K562 (cell line): ENCODE results near the gene CKLF. TPM values are rescaled to one million over a fixed set of nuclear protein-coding genes. Genes with fewer than 3 reads are reported as not detected.

Source experiments
- ATAC-seq: fragments of 200-7000 bp; cut with Tn5 transposase; 3 replicates; pipeline ENCODE4 v1.9.1; 2020; ENCODE audit warnings: moderate library complexity
- BruUV-seq: library from RNA; stranded (reverse); fragments of 400-500 nt; replicated peaks from 2 replicates; lab custom pipeline; 2021; lab: Mats Ljungman, UMichigan
- CTCF ChIA-PET: fragments of 300-600 bp; formaldehyde crosslinking; extraction: SDS; loops from one replicate; lab custom pipeline; 2021; ENCODE audit warnings: low intra/inter-chr PET ratio; lab: Yijun Ruan, JAX
- POLR2A ChIA-PET: fragments of 300-600, 350-650 bp; sonication (Branson Sonifier 250); formaldehyde crosslinking; extraction: SDS; loops from one replicate; lab custom pipeline; 2021; ENCODE audit warnings: antibody characterized with exemption, inconsistent platforms; lab: Yijun Ruan, JAX
- DNase-seq, 4 experiments: peaks; one replicate each; pipeline versions ENCODE4 v3.0.0 to v3.0.0-alpha.2; 2011 to 2018; ENCODE audit warnings: low spot score in 3 of 4, mixed read lengths in 3 of 4; ENCODE audit errors: extremely low read depth in 1 of 4
- FAIRE-seq: peaks from 2 replicates; lab custom pipeline; 2011; peaks lifted over from hg19 to GRCh38; lab: Jason Lieb, UNC
- H2AFZ ChIP-seq: 2 replicates; pipeline ENCODE4 v1.6.0; 2011; ENCODE audit warnings: low read depth, low read length, control low read depth, inconsistent platforms
- H3K27ac ChIP-seq: fragments of 200-600 bp; 3 replicates; pipeline ENCODE4 v1.8.0; 2011; ENCODE audit warnings: low read depth, mild to moderate bottlenecking, control low read depth, inconsistent platforms, low read length, moderate library complexity, mixed read lengths; ENCODE audit errors: extremely low read depth
- H3K27me3 ChIP-seq, 2 experiments: fragments of 300-600 bp in 1 of 2; 2 replicates in 1 of 2; 3 replicates in 1 of 2; pipeline versions ENCODE4 v1.6.0 to v1.8.0; 2011; ENCODE audit warnings: inconsistent platforms in 2 of 2, low read length in 2 of 2, mild to moderate bottlenecking in 1 of 2, mixed read lengths in 1 of 2, moderate library complexity in 1 of 2; ENCODE audit not compliant: control insufficient read depth in 2 of 2, insufficient read depth in 2 of 2
- H3K36me3 ChIP-seq: fragments of 300-600 bp; 3 replicates; pipeline ENCODE4 v1.8.0; 2011; ENCODE audit warnings: mild to moderate bottlenecking, low read length, inconsistent platforms; ENCODE audit not compliant: control insufficient read depth, insufficient read depth
- H3K4me1 ChIP-seq, 2 experiments: fragments of 200-600 bp in 1 of 2; replicated peaks in 1 of 2; 2 replicates in 1 of 2; 3 replicates in 1 of 2; pipeline versions ENCODE4 v1.5.1 to v1.8.0; 2011; ENCODE audit warnings: inconsistent platforms in 2 of 2, low read length in 2 of 2, mild to moderate bottlenecking in 1 of 2, mixed read lengths in 1 of 2, moderate library complexity in 1 of 2; ENCODE audit not compliant: control insufficient read depth in 2 of 2, insufficient read depth in 2 of 2
- H3K4me2 ChIP-seq: 2 replicates; pipeline ENCODE4 v1.6.1; 2011; ENCODE audit warnings: low read length, control low read depth, inconsistent platforms, mixed read lengths; ENCODE audit not compliant: insufficient read depth
- H3K4me3 ChIP-seq: fragments of 200-600 bp; sonication (generic), shearing (Covaris generic); 2 replicates; pipeline ENCODE4 v1.5.1; 2016; ENCODE audit warnings: control low read depth, inconsistent platforms
- H3K79me2 ChIP-seq: fragments of 200-600 bp; 3 replicates; pipeline ENCODE4 v1.8.0; 2011; ENCODE audit warnings: low read length, inconsistent platforms; ENCODE audit not compliant: control insufficient read depth, insufficient read depth
- H3K9ac ChIP-seq, 2 experiments: 2 replicates each; pipeline versions ENCODE4 v1.6.0 to v1.6.1; 2011; ENCODE audit warnings: low read depth in 2 of 2, low read length in 2 of 2, control low read depth in 1 of 2, inconsistent platforms in 1 of 2, mild to moderate bottlenecking in 1 of 2, mixed read lengths in 1 of 2; ENCODE audit not compliant: insufficient read depth in 1 of 2
- H3K9me1 ChIP-seq: one replicate; pipeline ENCODE4 v1.6.0; 2011; ENCODE audit warnings: inconsistent platforms, mild to moderate bottlenecking, low read length, moderate library complexity; ENCODE audit not compliant: control insufficient read depth, insufficient read depth
- H3K9me3 ChIP-seq: replicated peaks from 2 replicates; pipeline ENCODE4 v1.5.1; 2011; ENCODE audit warnings: low read depth, low read length, inconsistent platforms; ENCODE audit not compliant: control insufficient read depth, insufficient read depth
- H4K20me1 ChIP-seq: replicated peaks from 2 replicates; pipeline ENCODE4 v1.6.1; 2011; ENCODE audit warnings: low read length, inconsistent platforms, mixed read lengths; ENCODE audit not compliant: control insufficient read depth, insufficient read depth
- CC2D1A ChIP-seq: fragments of 450-650 bp; IDR thresholded peaks from 2 replicates; pipeline ENCODE4 v1.6.1; 2017; ENCODE audit warnings: mild to moderate bottlenecking
- FOSL1 ChIP-seq: fragments of 200-800 bp; sonication (Bioruptor generic); conservative IDR thresholded peaks from 2 replicates; pipeline ENCODE4 v1.6.1; 2016; ENCODE audit warnings: missing genetic modification characterization, missing compliant biosample characterization
- GATA2 ChIP-seq: sonication (generic); formaldehyde crosslinking; IDR thresholded peaks from 2 replicates; pipeline ENCODE4 v1.4.0; 2020; ENCODE audit warnings: mild to moderate bottlenecking, missing genetic modification reagents
- HOMEZ ChIP-seq: fragments of 250-450 bp; sonication (Bioruptor Pico); IDR thresholded peaks from 2 replicates; pipeline ENCODE4 v1.4.0; 2020; ENCODE audit warnings: mild to moderate bottlenecking, moderate library complexity
- NR3C1 ChIP-seq: sonication (generic); formaldehyde crosslinking; IDR thresholded peaks from 2 replicates; pipeline ENCODE4 v1.8.1; 2022; ENCODE audit warnings: missing genetic modification reagents
- SMARCE1 ChIP-seq: fragments of 450-650 bp; IDR thresholded peaks from 2 replicates; pipeline ENCODE4 v1.7.1; 2016; ENCODE audit warnings: mild to moderate bottlenecking
- SNRNP70 ChIP-seq: fragments of 200-400 bp; formaldehyde crosslinking; optimal IDR thresholded peaks from 2 replicates; pipeline ENCODE3; 2017; ENCODE audit warnings: low read depth, low read length
- SP2 ChIP-seq: IDR thresholded peaks from 2 replicates; pipeline ENCODE4 v1.6.1; 2011; ENCODE audit warnings: mild to moderate bottlenecking, low read depth, low read length, moderate library complexity; ENCODE audit not compliant: poor library complexity, severe bottlenecking; ENCODE audit errors: extremely low read depth
- TAF7 ChIP-seq: fragments of 450-650 bp; IDR thresholded peaks from 2 replicates; pipeline ENCODE4 v1.6.1; 2016; ENCODE audit warnings: missing genetic modification characterization, missing compliant biosample characterization
- TBL1XR1 ChIP-seq, 2 experiments: IDR thresholded peaks; 2 replicates each; pipeline ENCODE4 v1.6.1; 2012; ENCODE audit warnings: improper control_type of control experiment in 2 of 2, low read length in 2 of 2, mild to moderate bottlenecking in 1 of 2
- TCF3 ChIP-seq: sonication (generic); formaldehyde crosslinking; IDR thresholded peaks from 2 replicates; pipeline ENCODE4 v1.4.0; 2020; ENCODE audit warnings: mild to moderate bottlenecking, missing genetic modification reagents
- YY1 ChIP-seq, 3 experiments: IDR thresholded peaks; 2 replicates each; pipeline ENCODE4 v1.6.1; 2011; ENCODE audit warnings: low read length in 2 of 3, mild to moderate bottlenecking in 2 of 3, moderate library complexity in 2 of 3, borderline replicate concordance in 1 of 3, control low read depth in 1 of 3, low read depth in 1 of 3; ENCODE audit not compliant: insufficient read depth in 3 of 3, insufficient replicate concordance in 2 of 3, control insufficient read depth in 1 of 3, insufficient read length in 1 of 3; ENCODE audit errors: extremely low read depth in 1 of 3
- ZBED1 ChIP-seq: IDR thresholded peaks from 2 replicates; pipeline ENCODE4 v1.6.1; 2014
- ZC3H8 ChIP-seq: fragments of 450-650 bp; IDR thresholded peaks from 2 replicates; pipeline ENCODE4 v1.6.1; 2017
- ZMIZ1 ChIP-seq, 2 experiments: fragments of 150-350 bp in 1 of 2; IDR thresholded peaks; 2 replicates each; pipeline ENCODE4 v1.6.1; 2012 to 2016; ENCODE audit warnings: low read depth in 2 of 2, low read length in 2 of 2, mild to moderate bottlenecking in 1 of 2, moderate library complexity in 1 of 2
- ZNF184 ChIP-seq: sonication (generic); formaldehyde crosslinking; IDR thresholded peaks from 2 replicates; pipeline ENCODE4 v1.5.0; 2020; ENCODE audit warnings: missing genetic modification reagents
- ZNF57 ChIP-seq: fragments of 450-650 bp; formaldehyde crosslinking; IDR thresholded peaks from 2 replicates; pipeline ENCODE4 v1.4.0; 2020; ENCODE audit warnings: mild to moderate bottlenecking, moderate library complexity
- WGBS: fragments of 100-300 bp; shearing (Covaris generic); methylation state at CpG from one replicate; pipeline ENCODE4 v1.1.6; 2016; ENCODE audit warnings: low coverage, mixed read lengths; ENCODE audit not compliant: insufficient coverage; ENCODE audit errors: missing lambda C conversion rate; 5-methylcytosine and 5-hydroxymethylcytosine counted together
- in situ Hi-C: fragments of 300-500 bp; cut with MboI; formaldehyde crosslinking; loops from 4 replicates; pipeline ENCODE4 v1.15.0; 2018; ENCODE audit warnings: inconsistent platforms, mixed read lengths
- intact Hi-C: fragments of 100-400 bp; cut with micrococcal nuclease; formaldehyde crosslinking; loops from 2 replicates; pipeline ENCODE4 v1.14.2; 2022
- polyA plus RNA-seq, 8 experiments: library from polyadenylated mRNA; depleted of rRNA in 4 of 8; stranded (reverse) in 5 of 8; unstranded in 3 of 8; fragments of >200 nt; fragmentation: Nextera tagmentation in 2 of 8; fragmentation: Illumina TruSeq in 1 of 8; extraction: Ambion mirVana in 2 of 8; extraction: Trizol in 1 of 8; gene quantifications; 2 replicates each; pipeline versions ENCODE4 v1.2.1 to v1.2.3, GENCODE V29; 2011 to 2014; ENCODE audit warnings: inconsistent platforms in 1 of 8, missing spikeins in 1 of 8
- total RNA-seq, 7 experiments: library from RNA; depleted of rRNA in 6 of 7; stranded (reverse); fragments of >200 nt in 6 of 7; fragmentation: Illumina TruSeq in 2 of 7; extraction: Trizol in 2 of 7; gene quantifications; 2 replicates each; pipeline versions ENCODE4 v1.2.1 to v1.2.3, GENCODE V29; 2011 to 2021; ENCODE audit warnings: low replicate concordance in 1 of 7

CKLF gene
- total and polyA plus RNA-seq, 9 of the 15 experiments (the other 6 are each of a cell fraction or from before 2014, with no cell fraction given), result 84.8 to 322 (median 118) TPM

GRCh38 chr16:66603537-66604375 is 51.4 kb downstream of the CKLF start:
- peak; percentile 83 for FAIRE-seq
- peak overlapping the region; percentile 62 to 83 for H3K9ac ChIP-seq
- POLR2A ChIA-PET, result interaction anchor here (0.6 to 1.0 kb wide), 3 partner anchors 39 to 1193 kb away, joined by 3 to 4 read pairs (median 3); no protein-coding TSS in a partner anchor
- TF ChIP-seq NR3C1 (CRISPR knock-in tag), result no peak
- no peak for TF ChIP-seq GATA2 (CRISPR knock-in tag)
- no peak for TF ChIP-seq ZBED1
- peak; percentile 63; the same call in 1 of the 2 replicates for TF ChIP-seq SMARCE1
- TF ChIP-seq TBL1XR1 (IDR thresholded peaks at IDR 0.05; ENCODE audit: low read length in 2 of 2), result no peak
- TF ChIP-seq YY1 (IDR thresholded peaks at IDR 0.05; ENCODE audit: borderline replicate concordance in 1 of 3, control insufficient read depth in 1 of 3, extremely low read depth in 1 of 3, insufficient read depth in 3 of 3, insufficient read length in 1 of 3, insufficient replicate concordance in 2 of 3, low read depth in 1 of 3, low read length in 2 of 3), result no peak
- no peak for TF ChIP-seq CC2D1A
- no peak for TF ChIP-seq SNRNP70
- TF ChIP-seq ZNF184 (CRISPR knock-in tag), result no peak
- no peak for TF ChIP-seq ZNF57 (CRISPR knock-in tag)
- no peak for TF ChIP-seq ZMIZ1 (IDR thresholded peaks at IDR 0.05; ENCODE audit: low read depth in 2 of 2, low read length in 2 of 2)
- TF ChIP-seq ZC3H8, result no peak
- TF ChIP-seq TCF3 (CRISPR knock-in tag), result no peak
- no peak for TF ChIP-seq SP2
- TF ChIP-seq TAF7 (tag), result no peak
- TF ChIP-seq FOSL1 (tag), result no peak
- no peak for TF ChIP-seq HOMEZ

More at GRCh38 chr16:66603537-66604375, 51.4 kb downstream of the CKLF start:
- Histone ChIP-seq H3K27ac (peak overlapping the region; percentile 77), H2AFZ (peak overlapping the region; percentile 87), H3K36me3 (peaks cover 14% of the 10 kb centered on the region; the same call in 1 of the 3 replicates), H3K9me1 (no peaks in the 10 kb centered on the region), H3K9me3 (no peaks in the 10 kb centered on the region; the same call in 1 of the 2 replicates), H3K4me1 (peaks cover 22 to 54% of the 10 kb centered on the region in 2 experiments), H3K27me3 (no peaks in the 10 kb centered on the region), H3K4me3 (peak overlapping the region; percentile 91), H3K79me2 (peaks cover 17% of the 10 kb centered on the region), H4K20me1 (peaks cover 4% of the 10 kb centered on the region; the same call in 1 of the 2 replicates), H3K4me2 (peak overlapping the region; percentile 73)
- CTCF ChIA-PET, result interaction anchor here (0.6 kb wide), 1 partner anchor 271 kb away, joined by 3 read pairs; no protein-coding TSS in a partner anchor
- no TSS peak for BruUV-seq
- in situ Hi-C loops (no loop called here), intact Hi-C loops (no loop called here)
- ATAC-seq, result peak; percentile 44
- WGBS, result 22% methylated on average over 28 of the region's 32 CpGs
- DNase-seq, result peak; percentile 74 to 78 (median 78)
